ENCODE data around the gene DYNC2I2.
"Not testable (repeated sequence)": the region's sequence is repeated elsewhere in the genome, so short reads cannot be mapped to it uniquely, and the experiment has no call there.

The DYNC2I2 gene

GRCh38 chr9:128619779-128620178, 36.9 kb downstream of the DYNC2I2 start:
- no peak for DNase-seq (ENCODE audit: low read depth in 2 of 2, low spot score in 1 of 2)

GRCh38 chr9:128619127-128619526, 37.5 kb downstream of the DYNC2I2 start:
- no peak for DNase-seq (ENCODE audit: low read depth in 2 of 2, low spot score in 1 of 2)

- no peak for DNase-seq (ENCODE audit: low read depth in 2 of 2, low spot score in 1 of 2)
Observed at GRCh38 chr9:128617943-128618342, 38.7 kb downstream of the DYNC2I2 start.

GRCh38 chr9:128615571-128615970, 41.1 kb downstream of the DYNC2I2 start:
- DNase-seq (ENCODE audit: low read depth in 2 of 2, low spot score in 1 of 2) = no peak

- DNase-seq (ENCODE audit: low read depth in 2 of 2, low spot score in 1 of 2) = no peak
Observed at GRCh38 chr9:128614728-128615127, 41.9 kb downstream of the DYNC2I2 start.

DNA sequence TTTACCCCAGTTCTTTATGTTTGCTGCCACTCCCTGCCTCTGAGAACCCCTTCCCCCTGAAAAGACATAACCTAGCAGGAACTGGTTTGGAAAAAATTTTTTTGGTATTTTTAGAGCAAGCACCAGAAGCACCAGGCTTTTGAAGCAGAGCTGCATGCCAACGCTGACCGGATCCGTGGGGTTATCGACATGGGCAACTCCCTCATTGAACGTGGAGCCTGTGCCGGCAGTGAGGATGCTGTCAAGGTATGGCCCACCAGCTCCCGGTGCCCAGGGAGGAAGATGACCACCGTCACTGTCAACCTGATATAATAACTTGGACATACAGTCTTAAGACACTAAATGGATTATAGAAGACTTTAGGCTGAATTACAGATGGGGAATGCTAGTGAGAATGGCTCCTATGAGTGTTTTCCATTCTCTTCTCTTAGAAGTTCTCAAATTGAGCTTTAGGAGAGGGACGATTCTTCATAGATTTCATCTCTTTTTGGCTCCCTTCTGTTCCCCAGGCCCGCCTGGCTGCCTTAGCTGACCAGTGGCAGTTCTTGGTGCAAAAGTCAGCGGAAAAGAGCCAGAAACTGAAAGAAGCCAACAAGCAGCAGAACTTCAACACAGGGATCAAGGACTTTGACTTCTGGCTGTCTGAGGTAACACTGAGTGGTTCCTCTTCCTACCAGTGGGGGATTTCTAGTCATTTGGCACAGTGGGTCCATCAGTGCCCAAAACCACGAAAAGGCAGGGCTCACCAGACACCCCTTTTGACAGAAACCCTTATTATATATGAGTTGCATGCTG, 44.9 kb downstream of the DYNC2I2 start:
- no peak for DNase-seq (ENCODE audit: low read depth in 2 of 2, low spot score in 1 of 2)

DNA sequence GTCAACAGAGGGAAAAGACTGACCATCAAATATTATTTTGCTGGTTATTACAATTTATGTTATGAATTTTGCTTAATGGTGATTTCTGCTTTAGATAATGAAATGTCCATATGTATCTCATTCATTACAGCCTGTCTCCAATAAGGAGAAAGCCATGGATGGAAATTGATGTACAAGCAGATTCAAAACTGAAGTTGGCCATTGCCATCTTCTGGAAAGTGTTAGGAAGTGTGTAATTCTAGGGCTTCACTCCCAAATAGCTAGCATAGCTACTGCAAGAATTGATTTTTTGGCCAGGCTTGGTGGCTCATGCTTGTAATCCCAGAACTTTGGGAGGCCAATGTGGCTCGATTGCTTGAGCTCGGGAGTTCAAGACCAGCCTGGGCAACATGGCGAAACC, 45.8 kb downstream of the DYNC2I2 start:
- no peak for DNase-seq (ENCODE audit: low read depth in 2 of 2, low spot score in 1 of 2)

DNA sequence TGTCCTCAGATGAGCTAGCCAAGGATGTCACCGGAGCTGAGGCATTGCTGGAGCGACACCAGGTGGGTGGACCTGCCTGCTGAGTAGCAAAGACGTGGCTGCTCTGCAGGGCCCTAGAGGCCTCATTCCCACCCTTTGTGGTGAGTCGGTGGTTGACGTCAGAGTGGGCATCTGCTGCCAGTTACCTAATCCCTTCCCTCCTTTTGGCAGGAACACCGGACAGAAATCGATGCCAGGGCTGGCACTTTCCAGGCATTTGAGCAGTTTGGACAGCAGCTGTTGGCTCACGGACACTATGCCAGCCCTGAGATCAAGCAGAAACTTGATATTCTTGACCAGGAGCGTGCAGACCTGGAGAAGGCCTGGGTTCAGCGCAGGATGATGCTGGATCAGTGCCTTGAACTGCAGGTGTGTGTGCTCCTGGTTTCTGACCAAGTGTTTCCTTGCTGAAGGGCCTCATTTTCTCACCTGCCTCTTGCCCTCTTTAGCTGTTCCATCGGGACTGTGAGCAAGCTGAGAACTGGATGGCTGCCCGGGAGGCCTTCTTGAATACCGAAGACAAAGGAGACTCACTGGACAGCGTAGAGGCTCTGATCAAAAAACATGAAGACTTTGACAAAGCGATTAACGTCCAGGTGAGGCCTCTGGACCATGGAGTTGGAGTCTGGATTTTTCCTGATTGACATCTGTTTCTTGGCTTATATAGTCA, 48.9 kb downstream of the DYNC2I2 start:
- no peak for DNase-seq (ENCODE audit: low read depth in 2 of 2, low spot score in 1 of 2)

- no peak for DNase-seq (ENCODE audit: low read depth in 2 of 2, low spot score in 1 of 2)
Observed at GRCh38 chr9:128603697-128604096, 53.0 kb downstream of the DYNC2I2 start.

DNA sequence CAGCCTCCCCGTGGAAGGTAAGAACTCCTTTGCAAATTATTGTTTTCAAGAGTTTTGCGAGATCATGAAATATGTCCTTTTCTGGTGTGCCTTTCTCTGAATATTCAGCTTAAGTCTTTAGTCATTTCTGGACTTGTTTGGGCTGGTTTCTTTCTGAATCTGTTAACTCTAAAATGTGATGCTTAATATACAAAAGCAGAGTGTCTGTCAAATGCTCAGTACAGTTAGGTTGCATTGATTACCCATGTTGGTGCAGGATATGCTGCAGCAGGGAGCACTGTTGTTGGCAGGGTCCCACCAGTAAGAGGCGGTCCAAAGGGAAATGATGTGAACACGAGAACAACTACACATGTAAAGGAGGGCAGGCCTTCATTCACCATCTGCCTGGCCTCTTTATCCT, 56.5 kb downstream of the DYNC2I2 start:
- DNase-seq (ENCODE audit: low read depth in 2 of 2, low spot score in 1 of 2) = no peak

GRCh38 chr9:128595471-128595870, 61.2 kb downstream of the DYNC2I2 start:
- no peak for DNase-seq (ENCODE audit: low read depth in 2 of 2, low spot score in 1 of 2)

DNA sequence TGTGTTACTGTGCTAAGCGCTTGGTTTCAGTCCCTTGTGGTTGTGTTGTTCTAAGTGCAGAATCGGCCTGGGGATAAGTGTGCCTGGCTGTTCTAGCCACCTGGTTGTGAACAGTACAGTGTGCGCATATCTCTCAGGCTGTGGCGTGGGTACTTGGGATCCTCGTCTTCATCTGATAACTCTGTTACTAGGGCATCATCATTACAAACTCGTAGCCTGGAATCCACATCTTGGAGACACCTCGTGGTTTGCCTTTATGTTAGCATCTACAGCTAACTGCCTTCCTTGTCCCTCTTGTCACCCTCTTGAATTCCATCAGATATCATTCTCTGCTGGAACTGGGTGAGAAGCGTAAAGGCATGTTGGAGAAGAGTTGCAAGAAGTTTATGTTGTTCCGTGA, 62.8 kb downstream of the DYNC2I2 start:
- no peak for DNase-seq (ENCODE audit: low read depth in 2 of 2, low spot score in 1 of 2)

DNA sequence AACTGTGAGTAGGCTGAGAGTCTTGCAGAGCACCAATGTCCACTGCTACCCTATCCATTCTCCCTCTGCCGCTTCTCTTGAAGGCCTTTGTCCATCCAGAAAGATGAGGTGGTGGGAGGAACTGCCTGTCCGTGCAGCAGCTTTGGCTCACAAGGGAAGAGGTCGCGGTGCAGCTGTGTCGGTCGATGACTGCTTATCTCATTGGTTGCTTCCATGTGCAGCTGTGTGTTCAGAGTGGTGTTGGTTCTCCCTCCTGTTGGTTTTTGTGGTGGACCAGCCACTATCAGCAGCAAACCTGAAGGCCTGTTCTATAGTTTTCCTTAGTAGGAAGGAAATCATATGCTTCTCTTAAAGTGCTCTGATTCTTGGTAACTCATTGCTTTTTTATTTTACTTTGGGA, 63.6 kb downstream of the DYNC2I2 start:
- DNase-seq (ENCODE audit: low read depth in 2 of 2, low spot score in 1 of 2) = no peak

GRCh38 chr9:128588581-128589233, 67.9 kb downstream of the DYNC2I2 start:
- no peak for DNase-seq (ENCODE audit: low read depth in 2 of 2, low spot score in 1 of 2)

GRCh38 chr9:128587453-128587852, 69.2 kb downstream of the DYNC2I2 start:
- DNase-seq (ENCODE audit: low read depth in 2 of 2, low spot score in 1 of 2) = no peak

- not testable (repeated sequence) for DNase-seq (ENCODE audit: low read depth in 2 of 2, low spot score in 1 of 2)
Observed at GRCh38 chr9:128586934-128587333, 69.7 kb downstream of the DYNC2I2 start.

- not testable (repeated sequence) for DNase-seq (ENCODE audit: low read depth in 2 of 2, low spot score in 1 of 2)
Observed at GRCh38 chr9:128585155-128585554, 71.5 kb downstream of the DYNC2I2 start.
